Fibroblast of pulmonary artery (primary cell): Measurements from ENCODE around the gene LZTS3.

ENCODE experiments used
- DNase-seq: peaks from one replicate; pipeline ENCODE4 v3.0.0-alpha.2; 2010; ENCODE audit warnings: low read depth
- H3K4me3 ChIP-seq: replicated peaks from 2 replicates; pipeline ENCODE4 v1.5.1; 2011; ENCODE audit warnings: low read depth, mild to moderate bottlenecking, control low read depth, low read length, moderate library complexity
- CTCF ChIP-seq: IDR thresholded peaks from 2 replicates; pipeline ENCODE4 v1.5.1; 2011; ENCODE audit warnings: mild to moderate bottlenecking, control low read depth, low read length, inconsistent platforms; ENCODE audit errors: missing control alignments

Gene LZTS3

GRCh38 chr20:3146732-3147341, 26.5 kb downstream of the LZTS3 start:
- H3K4me3 ChIP-seq = no peak overlapping the region
- no peak for DNase-seq
- TF ChIP-seq CTCF = no peak

- TF ChIP-seq CTCF = no peak
- no peak for DNase-seq
- H3K4me3 ChIP-seq = no peak overlapping the region
These were observed 31.6 kb downstream of the LZTS3 start for GRCh38 chr20:3141757-3142156.

- H3K4me3 ChIP-seq = no peak overlapping the region
- no peak for DNase-seq
- no peak for TF ChIP-seq CTCF
These were observed 35.9 kb downstream of the LZTS3 start for GRCh38 chr20:3137492-3137891.

GRCh38 chr20:3135507-3136070, 37.8 kb downstream of the LZTS3 start:
- no peak overlapping the region for H3K4me3 ChIP-seq
- DNase-seq = no peak
- TF ChIP-seq CTCF = no peak

- no peak for TF ChIP-seq CTCF
- no peak overlapping the region for H3K4me3 ChIP-seq
- no peak for DNase-seq
These were observed 39.2 kb downstream of the LZTS3 start for GRCh38 chr20:3134151-3134550.

GRCh38 chr20:3133155-3133554, 40.2 kb downstream of the LZTS3 start:
- no peak overlapping the region for H3K4me3 ChIP-seq
- DNase-seq = no peak
- no peak for TF ChIP-seq CTCF

GRCh38 chr20:3130051-3130600, 43.2 kb downstream of the LZTS3 start:
- H3K4me3 ChIP-seq = no peak overlapping the region
- DNase-seq = no peak
- TF ChIP-seq CTCF = no peak
